ENCODE data around the gene GJA3.

DNA sequence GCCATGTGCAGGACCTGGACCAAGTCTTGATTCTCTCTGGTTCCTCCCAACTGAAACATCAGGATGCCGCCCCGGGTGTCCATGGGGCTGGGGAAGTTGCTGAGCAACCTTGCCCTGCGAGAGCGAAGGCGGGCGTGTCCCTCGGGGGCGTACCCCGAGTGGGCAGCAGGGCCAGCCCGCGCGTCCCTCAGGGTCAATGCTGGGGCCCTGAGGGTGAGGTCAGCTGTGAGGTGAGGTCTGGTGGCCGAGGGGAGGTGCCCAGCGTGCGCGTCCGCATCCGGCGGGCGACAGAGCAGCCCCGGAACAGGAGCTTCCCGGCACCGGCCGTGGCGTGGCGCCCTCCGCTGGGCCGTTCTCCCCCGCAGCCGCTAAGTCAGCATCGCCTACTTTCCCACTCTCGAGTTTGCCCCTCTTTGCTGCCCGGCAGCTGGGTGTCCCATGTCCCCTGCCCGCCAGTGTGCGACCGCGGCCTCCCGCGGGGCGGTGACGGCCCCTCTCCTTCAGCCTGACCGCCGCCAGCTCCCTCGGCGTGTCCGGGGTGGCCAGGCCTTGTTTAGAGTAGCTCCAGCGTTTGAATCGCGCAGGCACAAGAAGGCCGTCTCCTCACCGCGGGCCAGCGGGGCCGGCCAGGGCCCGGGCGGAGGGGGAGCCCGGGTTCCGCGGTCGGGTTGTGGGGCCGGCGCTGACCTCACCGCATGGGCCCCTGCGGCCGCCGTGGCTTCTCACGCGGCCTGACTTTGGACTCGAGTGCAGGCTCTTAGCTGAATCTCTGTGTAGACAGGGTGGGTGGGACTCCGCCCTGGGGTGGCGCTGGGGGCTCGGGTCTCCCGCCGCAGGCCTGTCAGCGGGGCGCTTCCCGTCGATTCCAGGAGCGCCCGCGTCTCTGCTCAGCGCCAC, 33.0 kb downstream of the GJA3 start:
- TF ChIP-seq, protein P1, sequence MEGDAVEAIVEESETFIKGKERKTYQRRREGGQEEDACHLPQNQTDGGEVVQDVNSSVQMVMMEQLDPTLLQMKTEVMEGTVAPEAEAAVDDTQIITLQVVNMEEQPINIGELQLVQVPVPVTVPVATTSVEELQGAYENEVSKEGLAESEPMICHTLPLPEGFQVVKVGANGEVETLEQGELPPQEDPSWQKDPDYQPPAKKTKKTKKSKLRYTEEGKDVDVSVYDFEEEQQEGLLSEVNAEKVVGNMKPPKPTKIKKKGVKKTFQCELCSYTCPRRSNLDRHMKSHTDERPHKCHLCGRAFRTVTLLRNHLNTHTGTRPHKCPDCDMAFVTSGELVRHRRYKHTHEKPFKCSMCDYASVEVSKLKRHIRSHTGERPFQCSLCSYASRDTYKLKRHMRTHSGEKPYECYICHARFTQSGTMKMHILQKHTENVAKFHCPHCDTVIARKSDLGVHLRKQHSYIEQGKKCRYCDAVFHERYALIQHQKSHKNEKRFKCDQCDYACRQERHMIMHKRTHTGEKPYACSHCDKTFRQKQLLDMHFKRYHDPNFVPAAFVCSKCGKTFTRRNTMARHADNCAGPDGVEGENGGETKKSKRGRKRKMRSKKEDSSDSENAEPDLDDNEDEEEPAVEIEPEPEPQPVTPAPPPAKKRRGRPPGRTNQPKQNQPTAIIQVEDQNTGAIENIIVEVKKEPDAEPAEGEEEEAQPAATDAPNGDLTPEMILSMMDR (IDR thresholded peaks at IDR 0.05; ENCODE audit: low read depth, low read length, poor library complexity, severe bottlenecking), result no peak
- TF ChIP-seq EZH2phosphoT487 (IDR thresholded peaks at IDR 0.05; ENCODE audit: borderline replicate concordance, low read length), result no peak

Measured in DOHH2 (cell line).